GM21717 (cell line): ENCODE results near the gene HOXB7.

ENCODE experiments used
- ATAC-seq: cut with Tn5 transposase; IDR thresholded peaks from one replicate; pipeline ENCODE4 v1.9.1; 2021; ENCODE audit warnings: mild to moderate bottlenecking, moderate library complexity; ENCODE audit not compliant: unreplicated experiment

The HOXB7 gene

GRCh38 chr17:48586355-48587258 is 24.2 kb downstream of the HOXB7 start:
- ATAC-seq, result no peak

- no peak for ATAC-seq
Measured at GRCh38 chr17:48584223-48584741, 26.5 kb downstream of the HOXB7 start.

- ATAC-seq, result no peak
Measured at GRCh38 chr17:48583708-48584222, 27.1 kb downstream of the HOXB7 start.

GRCh38 chr17:48582750-48583069 is 28.1 kb downstream of the HOXB7 start:
- no peak for ATAC-seq

GRCh38 chr17:48579760-48580554 is 30.9 kb downstream of the HOXB7 start:
- ATAC-seq, result no peak

DNA sequence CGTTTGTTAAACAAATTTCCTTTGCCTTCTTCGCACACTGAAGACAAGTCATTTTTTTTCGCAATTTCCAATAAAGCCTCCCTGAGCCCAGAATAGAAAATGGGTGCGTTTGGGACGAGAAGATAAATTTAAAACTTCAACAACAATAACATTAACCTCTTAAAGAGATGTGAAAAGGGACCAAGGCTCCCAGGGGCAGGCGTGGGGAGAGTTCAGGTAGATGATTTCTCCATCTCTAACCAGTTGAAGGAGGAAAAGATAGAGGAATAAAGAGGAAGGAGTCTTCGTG is 31.4 kb downstream of the HOXB7 start:
- ATAC-seq, result no peak

GRCh38 chr17:48578616-48579470 is 32.0 kb downstream of the HOXB7 start:
- ATAC-seq, result no peak

- ATAC-seq, result no peak
Measured at GRCh38 chr17:48577946-48578615, 32.7 kb downstream of the HOXB7 start, which contains the start of gene HOXB4. Gene HOXB4 (minus strand): TSS chr17:48578350. CDS start chr17:48578319, 31 bp downstream.

DNA sequence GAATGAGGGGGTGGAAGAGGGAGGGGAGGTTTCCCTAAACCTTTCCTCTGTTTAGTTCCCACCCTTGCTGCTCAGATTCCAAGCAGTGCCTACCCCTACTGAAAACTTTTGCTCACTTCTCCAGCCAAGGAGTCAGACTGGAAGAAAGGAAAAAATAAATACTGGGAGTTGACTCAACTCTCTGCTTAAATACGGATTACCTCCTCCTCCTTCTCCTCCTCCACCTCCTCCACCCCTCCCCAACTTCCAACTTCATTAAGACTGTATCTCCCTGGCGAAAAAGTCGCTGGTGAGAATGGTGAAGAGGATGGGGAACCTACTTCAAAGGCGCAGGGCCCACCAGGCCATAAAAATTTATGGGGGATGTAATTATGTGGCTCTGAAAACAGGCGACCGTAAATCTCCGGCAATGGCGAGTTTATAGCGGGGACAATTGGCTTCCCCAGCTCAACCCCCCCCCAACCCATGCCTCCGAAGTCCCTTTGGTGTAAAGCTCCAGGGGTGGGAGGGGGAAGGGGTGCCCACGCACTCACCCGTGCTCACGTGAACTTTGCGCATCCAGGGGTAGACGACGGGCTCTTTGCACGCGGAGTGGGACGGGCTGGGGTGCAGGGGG is 33.4 kb downstream of the HOXB7 start:
- ATAC-seq, result no peak

GRCh38 chr17:48576479-48577309 is 34.1 kb downstream of the HOXB7 start:
- no peak for ATAC-seq

DNA sequence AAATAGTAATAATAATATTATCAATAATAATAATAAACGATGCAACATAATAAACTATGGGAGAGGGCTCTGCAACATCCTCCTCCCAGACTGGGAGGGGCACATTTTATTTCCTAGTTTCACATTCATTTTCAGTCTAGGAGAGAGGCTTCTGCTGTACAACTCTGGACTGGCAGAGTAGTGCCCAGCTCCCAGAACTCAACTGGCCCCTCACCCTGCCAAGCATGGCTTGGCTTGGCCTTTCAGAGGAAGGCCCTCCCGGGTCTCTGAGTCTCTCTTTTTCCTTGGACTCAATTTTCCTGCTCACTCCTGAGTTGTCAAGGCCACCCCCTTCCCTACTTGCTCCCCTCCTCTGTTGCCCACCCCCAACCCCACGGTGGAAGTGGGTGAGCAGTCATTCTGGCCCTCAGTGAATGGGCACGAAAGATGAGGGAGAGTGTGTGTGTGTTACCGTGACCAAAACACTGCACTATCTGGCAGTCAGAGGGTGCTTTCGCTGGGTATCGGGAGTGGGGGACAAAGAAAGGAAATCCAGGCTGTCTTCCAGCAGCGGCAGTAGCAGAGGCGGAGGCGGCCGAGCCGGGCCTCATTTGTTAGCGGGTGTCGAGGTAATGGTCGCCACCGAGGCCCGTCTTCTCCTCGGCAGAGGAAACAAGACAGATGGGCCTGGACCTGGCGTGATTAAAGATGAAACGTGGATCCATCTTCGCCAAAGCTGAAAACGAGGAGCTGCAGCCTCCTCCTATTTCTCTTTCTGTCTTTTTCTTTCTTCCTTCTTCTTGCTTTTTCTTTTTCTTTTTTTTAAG is 34.9 kb downstream of the HOXB7 start:
- ATAC-seq, result no peak

DNA sequence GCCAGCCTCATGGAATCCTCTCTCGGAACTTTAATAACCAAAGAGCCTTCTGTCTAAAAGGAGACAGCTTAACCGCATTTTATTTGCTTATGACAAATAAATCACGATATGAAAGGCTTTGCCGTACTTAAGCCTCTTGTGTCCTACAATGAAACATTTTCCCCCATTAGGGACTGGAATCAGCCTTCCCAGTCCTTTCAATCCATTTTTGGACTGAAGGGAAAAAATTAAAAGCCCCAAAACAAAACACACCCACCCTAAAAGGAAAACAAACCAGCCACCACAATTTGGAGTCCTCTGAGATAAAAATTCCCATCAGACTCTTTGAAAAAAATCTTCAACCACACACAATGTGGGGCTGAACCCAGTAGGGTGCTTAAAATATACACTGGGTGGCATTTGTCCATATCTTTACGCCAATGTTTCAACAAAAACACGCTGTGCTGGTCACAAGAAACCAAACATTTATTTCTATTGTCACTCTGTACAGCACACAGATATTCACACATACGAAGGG is 35.7 kb downstream of the HOXB7 start:
- ATAC-seq, result no peak

GRCh38 chr17:48574505-48575065 is 36.2 kb downstream of the HOXB7 start:
- no peak for ATAC-seq

DNA sequence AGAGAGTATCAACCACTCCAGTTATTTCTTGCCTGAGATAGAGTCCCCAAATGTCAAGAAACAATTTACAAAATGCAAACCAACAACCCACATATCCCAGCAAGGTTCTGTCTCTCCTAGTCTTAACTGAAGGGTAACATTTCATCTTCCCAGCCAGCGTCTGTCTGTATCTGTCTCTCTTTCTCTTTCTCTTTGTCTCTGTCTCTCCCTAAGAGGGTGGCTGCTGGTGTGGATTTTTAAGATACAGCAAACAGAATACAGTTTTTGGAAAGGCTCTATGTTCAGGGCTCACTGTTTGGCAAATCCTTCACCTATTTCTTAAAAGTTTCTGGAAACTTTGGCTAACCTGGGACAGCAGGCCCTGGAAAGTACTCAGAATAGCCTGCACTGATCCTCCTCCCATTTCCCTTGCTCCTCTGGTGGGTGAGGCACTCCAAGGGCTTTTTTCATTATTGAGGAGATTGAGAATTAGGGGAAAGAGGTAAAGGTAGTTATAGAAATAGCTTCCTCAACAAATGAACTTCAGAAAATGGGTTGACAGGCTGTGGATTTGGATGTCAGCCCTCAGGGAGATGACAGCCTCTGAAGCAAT is 38.9 kb downstream of the HOXB7 start:
- no peak for ATAC-seq

GRCh38 chr17:48571024-48571818 is 39.6 kb downstream of the HOXB7 start:
- no peak for ATAC-seq

DNA sequence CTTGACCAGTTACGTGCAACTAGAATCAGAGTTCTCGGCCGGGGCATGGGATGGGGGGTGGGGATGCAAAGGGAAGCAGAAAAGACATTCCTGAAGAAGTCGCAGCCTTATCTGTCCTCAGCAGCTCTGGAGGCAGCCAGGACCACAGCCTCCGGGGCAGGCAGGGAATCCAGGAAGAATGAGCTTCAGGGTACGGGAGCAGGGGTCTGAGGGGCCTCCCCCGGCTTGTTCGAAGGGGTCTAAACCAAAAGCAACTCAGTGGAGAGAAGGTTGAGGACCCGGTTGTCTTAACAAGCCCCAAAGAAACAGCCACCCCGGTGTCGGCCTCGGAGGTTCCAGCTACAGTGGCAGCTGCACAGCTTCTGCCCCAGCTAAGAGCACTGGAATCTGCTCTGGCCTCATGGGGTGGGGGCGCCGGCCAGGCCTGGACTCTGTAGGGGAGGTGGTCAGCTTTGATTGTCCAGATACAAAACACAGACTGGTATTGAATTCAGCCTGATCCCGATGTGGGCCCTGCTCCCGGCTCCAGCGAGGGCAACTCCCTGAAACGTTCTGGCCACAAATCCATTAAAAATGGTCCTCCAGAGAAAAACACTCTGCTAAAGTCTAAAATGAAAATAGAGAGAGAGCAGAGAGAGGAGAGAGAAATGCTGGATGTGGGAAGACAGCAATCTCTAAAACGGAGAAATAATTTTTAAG is 40.3 kb downstream of the HOXB7 start:
- ATAC-seq, result no peak
